WERI-Rb-1 (cell line): ENCODE measurements around the gene RNF167.
A peak's percentile ranks its signal among the peaks of the same experiment; 100 is the strongest.

Source experiments
- DNase-seq: peaks from one replicate; pipeline ENCODE4 v3.0.0-alpha.2; 2020
- H3K27ac ChIP-seq: fragments of 250-450 bp; sonication (Bioruptor Pico); 2 replicates; pipeline ENCODE4 v1.5.1; 2020; ENCODE audit warnings: mild to moderate bottlenecking, moderate library complexity
- H3K27me3 ChIP-seq: fragments of 250-450 bp; sonication (Bioruptor Pico); 2 replicates; pipeline ENCODE4 v1.5.1; 2021; ENCODE audit warnings: mild to moderate bottlenecking, low read depth, moderate library complexity; ENCODE audit not compliant: insufficient read depth, severe bottlenecking
- H3K36me3 ChIP-seq: fragments of 250-450 bp; sonication (Bioruptor Pico); 2 replicates; pipeline ENCODE4 v1.5.1; 2020; ENCODE audit warnings: mild to moderate bottlenecking, moderate library complexity
- H3K4me3 ChIP-seq: 2 replicates; pipeline ENCODE4 v1.5.1; 2011; ENCODE audit warnings: low read depth, mild to moderate bottlenecking, control low read depth, low read length
- H3K9me3 ChIP-seq: fragments of 250-450 bp; sonication (Bioruptor Pico); 2 replicates; pipeline ENCODE4 v1.5.1; 2021; ENCODE audit warnings: mild to moderate bottlenecking, moderate library complexity; ENCODE audit not compliant: severe bottlenecking
- TF ChIP-seq, protein P1 (sequence below): IDR thresholded peaks from 2 replicates; pipeline ENCODE4 v1.5.1; 2011; ENCODE audit warnings: low read depth, mild to moderate bottlenecking, control low read depth, inconsistent platforms, low read length

RNF167 gene

DNA sequence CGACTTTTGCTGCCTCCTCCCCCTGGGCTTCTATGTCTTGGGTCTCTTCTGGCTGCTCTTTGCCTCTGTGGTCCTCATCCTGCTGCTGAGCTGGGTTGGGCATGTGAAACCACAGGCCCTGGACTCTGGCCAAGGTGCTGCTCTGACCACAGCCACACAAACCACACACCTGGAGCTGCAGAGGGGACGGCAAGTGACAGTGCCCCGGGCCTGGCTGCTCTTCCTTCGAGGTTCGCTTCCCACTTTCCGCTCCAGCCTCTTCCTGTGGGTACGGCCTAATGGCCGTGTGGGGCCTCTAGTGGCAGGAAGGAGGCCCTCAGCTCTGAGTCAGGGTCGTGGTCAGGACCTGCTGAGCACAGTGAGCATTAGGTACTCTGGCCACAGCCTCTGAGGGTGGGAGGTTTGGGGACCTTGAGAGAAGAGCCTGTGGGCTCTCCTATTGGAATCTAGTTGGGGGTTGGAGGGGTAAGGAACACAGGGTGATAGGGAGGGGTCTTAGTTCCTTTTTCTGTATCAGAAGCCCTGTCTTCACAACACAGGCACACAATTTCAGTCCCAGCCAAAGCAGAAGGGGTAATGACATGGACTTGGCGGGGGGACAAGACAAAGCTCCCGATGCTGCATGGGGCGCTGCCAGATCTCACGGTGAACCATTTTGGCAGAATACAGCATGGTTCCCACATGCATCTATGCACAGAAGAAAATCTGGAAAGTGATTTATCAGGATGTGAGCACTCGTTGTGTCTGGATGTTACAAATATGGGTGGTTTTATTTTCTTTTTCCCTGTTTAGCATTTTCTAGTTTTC lies 5.7 kb upstream of the RNF167 start:
- peak overlapping the region; percentile 28 for H3K4me3 ChIP-seq
- H3K9me3 ChIP-seq: no peaks in the 10 kb centered on the region
- peak; percentile 73 for DNase-seq
- TF ChIP-seq, protein P1, sequence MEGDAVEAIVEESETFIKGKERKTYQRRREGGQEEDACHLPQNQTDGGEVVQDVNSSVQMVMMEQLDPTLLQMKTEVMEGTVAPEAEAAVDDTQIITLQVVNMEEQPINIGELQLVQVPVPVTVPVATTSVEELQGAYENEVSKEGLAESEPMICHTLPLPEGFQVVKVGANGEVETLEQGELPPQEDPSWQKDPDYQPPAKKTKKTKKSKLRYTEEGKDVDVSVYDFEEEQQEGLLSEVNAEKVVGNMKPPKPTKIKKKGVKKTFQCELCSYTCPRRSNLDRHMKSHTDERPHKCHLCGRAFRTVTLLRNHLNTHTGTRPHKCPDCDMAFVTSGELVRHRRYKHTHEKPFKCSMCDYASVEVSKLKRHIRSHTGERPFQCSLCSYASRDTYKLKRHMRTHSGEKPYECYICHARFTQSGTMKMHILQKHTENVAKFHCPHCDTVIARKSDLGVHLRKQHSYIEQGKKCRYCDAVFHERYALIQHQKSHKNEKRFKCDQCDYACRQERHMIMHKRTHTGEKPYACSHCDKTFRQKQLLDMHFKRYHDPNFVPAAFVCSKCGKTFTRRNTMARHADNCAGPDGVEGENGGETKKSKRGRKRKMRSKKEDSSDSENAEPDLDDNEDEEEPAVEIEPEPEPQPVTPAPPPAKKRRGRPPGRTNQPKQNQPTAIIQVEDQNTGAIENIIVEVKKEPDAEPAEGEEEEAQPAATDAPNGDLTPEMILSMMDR: peak; percentile 84
- H3K36me3 ChIP-seq: peaks cover 16% of the 10 kb centered on the region
- no peaks in the 10 kb centered on the region for H3K27me3 ChIP-seq
- no peak overlapping the region for H3K27ac ChIP-seq

DNA sequence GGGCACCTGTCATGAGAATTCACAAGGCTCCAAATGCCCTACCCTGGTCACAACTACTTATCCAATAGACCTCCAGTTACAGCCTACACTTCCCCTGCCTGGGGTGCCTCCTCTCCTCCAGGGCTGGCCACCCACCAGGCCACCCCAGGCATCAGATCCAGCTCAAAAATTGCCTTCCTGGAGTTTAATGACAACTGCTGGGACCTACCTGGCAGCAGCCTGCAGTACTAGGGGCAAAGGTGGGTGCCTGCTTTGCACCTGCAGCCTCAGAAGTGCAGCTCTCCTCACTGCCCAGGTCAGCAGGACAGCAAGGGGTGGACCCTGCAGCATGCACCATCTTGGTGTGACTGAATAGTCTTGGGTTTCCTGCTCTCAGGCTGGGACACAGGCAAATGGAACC lies 4.4 kb upstream of the RNF167 start:
- no peak for DNase-seq
- H3K27me3 ChIP-seq: no peaks in the 10 kb centered on the region
- no peak overlapping the region for H3K27ac ChIP-seq
- H3K9me3 ChIP-seq: no peaks in the 10 kb centered on the region
- H3K36me3 ChIP-seq: peaks cover 16% of the 10 kb centered on the region
- H3K4me3 ChIP-seq: no peak overlapping the region
- TF ChIP-seq, protein P1: no peak

DNA sequence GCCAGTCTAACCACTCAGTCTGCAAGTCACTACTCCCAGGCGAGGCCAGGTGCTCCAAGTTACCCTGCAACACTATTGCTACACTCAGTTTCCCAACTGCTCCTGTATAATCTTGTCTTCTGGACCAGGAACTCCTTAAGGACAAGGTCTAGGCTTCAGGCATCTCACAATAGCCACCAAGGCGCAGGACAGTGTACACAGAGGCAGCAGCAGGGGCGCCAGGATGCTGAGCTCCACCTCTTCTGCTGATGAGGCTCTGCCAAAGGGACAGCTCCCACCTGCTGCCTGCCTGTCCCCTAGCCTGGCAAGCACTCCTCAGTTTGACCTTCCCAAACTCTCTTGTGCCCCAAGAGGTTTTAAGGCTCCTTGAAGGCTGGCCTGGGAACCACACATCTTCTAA lies 3.6 kb upstream of the RNF167 start:
- TF ChIP-seq, protein P1: no peak
- peaks cover 17% of the 10 kb centered on the region for H3K36me3 ChIP-seq
- no peaks in the 10 kb centered on the region for H3K9me3 ChIP-seq
- H3K27me3 ChIP-seq: no peaks in the 10 kb centered on the region
- DNase-seq: no peak
- no peak overlapping the region for H3K4me3 ChIP-seq
- H3K27ac ChIP-seq: no peak overlapping the region

DNA sequence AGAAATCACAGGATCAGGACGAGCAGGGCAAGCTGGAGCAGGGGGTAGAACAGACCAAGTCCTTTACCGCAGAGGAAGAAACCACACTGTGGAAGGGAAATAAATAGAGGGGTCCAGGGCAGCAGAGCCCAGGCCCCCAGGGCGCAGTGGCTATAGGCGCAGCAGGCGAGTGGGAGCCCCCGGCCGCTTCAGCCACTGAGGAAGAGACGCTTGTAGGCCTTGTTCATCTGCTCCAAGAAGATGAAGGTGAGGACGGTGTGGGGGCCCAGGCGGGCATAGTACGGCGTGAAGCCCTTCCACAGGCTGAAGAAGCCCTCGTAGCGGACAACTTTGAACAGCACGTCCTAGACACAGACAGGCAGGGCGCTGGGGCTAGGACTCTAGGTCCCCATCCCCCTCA lies 2.5 kb upstream of the RNF167 start:
- Histone ChIP-seq H3K36me3 (peaks cover 28% of the 10 kb centered on the region), H3K9me3 (no peaks in the 10 kb centered on the region), H3K27me3 (no peaks in the 10 kb centered on the region), H3K27ac (no peak overlapping the region), H3K4me3 (no peak overlapping the region)
- TF ChIP-seq, protein P1: no peak
- DNase-seq: no peak

DNA sequence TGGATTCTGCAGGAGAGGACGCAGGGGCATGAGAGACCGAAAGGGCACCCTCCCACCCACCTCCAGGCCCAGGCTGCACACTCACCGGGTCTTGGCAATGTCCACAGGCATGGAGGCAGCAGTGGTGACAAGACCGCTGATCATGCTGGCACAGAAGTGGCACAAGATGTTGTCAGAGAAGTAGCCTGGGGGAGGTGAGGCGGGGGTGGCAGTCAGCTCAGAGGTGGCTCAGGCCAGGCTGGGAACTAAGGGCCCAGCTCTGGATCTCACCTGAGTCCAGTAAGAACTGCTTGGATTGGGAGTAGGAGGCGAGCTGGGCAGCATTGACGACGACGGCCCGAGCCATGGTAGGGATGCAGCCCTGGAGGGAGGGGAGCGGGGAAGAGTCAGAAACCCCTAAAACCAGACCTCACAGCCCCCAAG lies 2.0 kb upstream of the RNF167 start:
- TF ChIP-seq, protein P1: no peak

More for the DNA sequence above, 2.0 kb upstream of the RNF167 start:
- Histone ChIP-seq H3K27ac (no peak overlapping the region), H3K36me3 (peaks cover 33% of the 10 kb centered on the region), H3K4me3 (no peak overlapping the region), H3K9me3 (no peaks in the 10 kb centered on the region), H3K27me3 (no peaks in the 10 kb centered on the region)
- no peak for DNase-seq
